Measurements from ENCODE around the gene ARHGAP15.

Gene ARHGAP15

DNA sequence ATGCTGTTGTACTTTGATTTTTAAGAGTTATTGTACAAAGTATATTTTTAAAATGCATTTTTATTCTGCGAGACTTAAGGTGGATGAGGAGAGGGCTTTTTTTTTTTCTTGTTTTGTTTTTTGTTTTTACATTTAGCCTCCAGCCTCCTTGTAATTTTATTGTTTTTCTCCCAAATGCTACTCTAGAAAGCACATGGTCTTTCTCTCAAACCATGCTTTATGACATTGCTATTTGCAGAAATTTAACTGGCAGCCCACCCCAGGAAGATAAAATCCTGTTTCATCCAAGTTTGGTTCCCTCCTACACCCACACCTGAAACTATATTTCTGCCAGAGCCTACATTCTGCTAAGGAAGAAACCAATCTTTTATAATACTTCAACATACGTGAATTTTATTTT, 184.6 kb downstream of the ARHGAP15 start:
- Histone ChIP-seq H3K4me2 (ENCODE audit: low read depth, low read length) (no peak overlapping the region), H3K36me3 (replicated peaks; ENCODE audit: insufficient read depth, low read length) (no peaks in the 10 kb centered on the region), H3K27me3 (replicated peaks; ENCODE audit: insufficient read depth, low read length) (no peaks in the 10 kb centered on the region), H3K4me1 (ENCODE audit: low read length) (no peaks in the 10 kb centered on the region), H3K27ac (ENCODE audit: low read length) (no peak overlapping the region), H4K20me1 (ENCODE audit: insufficient read depth, low read length) (no peaks in the 10 kb centered on the region), H3K9me2 (replicated peaks; ENCODE audit: insufficient read depth, low read length) (no peaks in the 10 kb centered on the region), H3K4me3 (ENCODE audit: low read length) (no peak overlapping the region), H3F3A (ENCODE audit: insufficient read depth, low read length) (no peaks in the 10 kb centered on the region), H3K79me2 (ENCODE audit: low read length) (no peaks in the 10 kb centered on the region), H2AFZ (ENCODE audit: low read length) (no peak overlapping the region), H3K9me3 (replicated peaks; ENCODE audit: insufficient read depth, low read length) (no peaks in the 10 kb centered on the region), H3K9ac (ENCODE audit: low read length) (no peak overlapping the region)
- no peak for DNase-seq
- no peak for TF ChIP-seq EZH2phosphoT487 (IDR thresholded peaks at IDR 0.05; ENCODE audit: low read length)
- TF ChIP-seq EZH2 (optimal IDR thresholded peaks at IDR 0.05; ENCODE audit: low read depth, low read length): no peak
- TF ChIP-seq, protein P1, sequence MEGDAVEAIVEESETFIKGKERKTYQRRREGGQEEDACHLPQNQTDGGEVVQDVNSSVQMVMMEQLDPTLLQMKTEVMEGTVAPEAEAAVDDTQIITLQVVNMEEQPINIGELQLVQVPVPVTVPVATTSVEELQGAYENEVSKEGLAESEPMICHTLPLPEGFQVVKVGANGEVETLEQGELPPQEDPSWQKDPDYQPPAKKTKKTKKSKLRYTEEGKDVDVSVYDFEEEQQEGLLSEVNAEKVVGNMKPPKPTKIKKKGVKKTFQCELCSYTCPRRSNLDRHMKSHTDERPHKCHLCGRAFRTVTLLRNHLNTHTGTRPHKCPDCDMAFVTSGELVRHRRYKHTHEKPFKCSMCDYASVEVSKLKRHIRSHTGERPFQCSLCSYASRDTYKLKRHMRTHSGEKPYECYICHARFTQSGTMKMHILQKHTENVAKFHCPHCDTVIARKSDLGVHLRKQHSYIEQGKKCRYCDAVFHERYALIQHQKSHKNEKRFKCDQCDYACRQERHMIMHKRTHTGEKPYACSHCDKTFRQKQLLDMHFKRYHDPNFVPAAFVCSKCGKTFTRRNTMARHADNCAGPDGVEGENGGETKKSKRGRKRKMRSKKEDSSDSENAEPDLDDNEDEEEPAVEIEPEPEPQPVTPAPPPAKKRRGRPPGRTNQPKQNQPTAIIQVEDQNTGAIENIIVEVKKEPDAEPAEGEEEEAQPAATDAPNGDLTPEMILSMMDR (IDR thresholded peaks at IDR 0.05; ENCODE audit: low read length): no peak

DNA sequence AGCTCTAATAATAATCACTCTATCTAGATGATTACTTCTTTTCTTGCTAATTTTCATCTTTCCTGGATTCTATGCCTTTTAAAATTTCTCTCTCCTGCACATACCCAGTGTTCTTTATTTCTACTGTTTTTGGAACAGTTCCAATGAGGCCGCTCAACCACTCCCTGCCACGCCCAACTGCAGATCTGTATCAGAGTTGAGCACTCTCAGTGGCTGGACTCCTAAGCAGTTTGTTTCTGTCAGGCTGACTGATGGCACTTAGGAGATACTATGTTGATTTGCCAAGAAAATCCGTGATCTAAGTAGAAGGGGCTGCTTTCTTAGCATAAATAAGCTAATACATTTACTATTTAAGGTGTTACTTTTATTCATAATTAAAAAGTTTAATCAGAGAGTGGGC, 192.8 kb downstream of the ARHGAP15 start:
- Histone ChIP-seq H3K4me1 (ENCODE audit: low read length) (no peaks in the 10 kb centered on the region), H2AFZ (ENCODE audit: low read length) (no peak overlapping the region), H3K9me3 (replicated peaks; ENCODE audit: insufficient read depth, low read length) (no peaks in the 10 kb centered on the region), H3K4me3 (ENCODE audit: low read length) (no peak overlapping the region), H3F3A (ENCODE audit: insufficient read depth, low read length) (no peaks in the 10 kb centered on the region), H3K9me2 (replicated peaks; ENCODE audit: insufficient read depth, low read length) (no peaks in the 10 kb centered on the region), H3K27me3 (replicated peaks; ENCODE audit: insufficient read depth, low read length) (no peaks in the 10 kb centered on the region), H3K36me3 (replicated peaks; ENCODE audit: insufficient read depth, low read length) (no peaks in the 10 kb centered on the region), H3K9ac (ENCODE audit: low read length) (no peak overlapping the region), H3K27ac (ENCODE audit: low read length) (no peak overlapping the region), H4K20me1 (ENCODE audit: insufficient read depth, low read length) (no peaks in the 10 kb centered on the region), H3K79me2 (ENCODE audit: low read length) (no peaks in the 10 kb centered on the region), H3K4me2 (ENCODE audit: low read depth, low read length) (no peak overlapping the region)
- no peak for DNase-seq
- TF ChIP-seq EZH2 (optimal IDR thresholded peaks at IDR 0.05; ENCODE audit: low read depth, low read length) (no peak), EZH2phosphoT487 (IDR thresholded peaks at IDR 0.05; ENCODE audit: low read length) (no peak)
- TF ChIP-seq, protein P1 (IDR thresholded peaks at IDR 0.05; ENCODE audit: low read length): no peak

DNA sequence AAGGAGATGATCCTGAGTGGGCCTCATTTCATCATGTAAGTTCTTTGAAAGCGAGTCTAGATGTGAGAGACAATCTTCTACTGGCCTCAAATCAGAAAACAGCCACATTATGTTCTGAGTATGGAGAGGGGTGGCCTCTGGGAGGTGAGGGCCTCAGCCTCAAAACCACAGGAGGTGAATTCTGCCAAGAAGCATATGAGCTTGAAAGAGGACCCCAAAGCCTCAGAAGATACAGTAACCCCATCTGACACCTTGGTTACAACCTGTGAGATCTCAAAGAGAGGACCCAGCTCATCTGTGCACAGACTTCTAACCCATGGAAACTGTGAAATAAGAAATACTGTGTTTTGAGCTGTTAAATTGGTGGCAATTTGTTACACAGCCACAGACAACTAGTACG, 200.1 kb downstream of the ARHGAP15 start:
- no peak overlapping the region for H3K9ac ChIP-seq (ENCODE audit: low read length)
- no peaks in the 10 kb centered on the region for H3K27me3 ChIP-seq (replicated peaks; ENCODE audit: insufficient read depth, low read length)
- H3K9me2 ChIP-seq (replicated peaks; ENCODE audit: insufficient read depth, low read length): no peaks in the 10 kb centered on the region
- H3K4me2 ChIP-seq (ENCODE audit: low read depth, low read length): no peak overlapping the region
- H3K27ac ChIP-seq (ENCODE audit: low read length): no peak overlapping the region
- H3K79me2 ChIP-seq (ENCODE audit: low read length): no peaks in the 10 kb centered on the region
- no peaks in the 10 kb centered on the region for H3K4me1 ChIP-seq (ENCODE audit: low read length)
- H4K20me1 ChIP-seq (ENCODE audit: insufficient read depth, low read length): no peaks in the 10 kb centered on the region
- H2AFZ ChIP-seq (ENCODE audit: low read length): no peak overlapping the region
- H3F3A ChIP-seq (ENCODE audit: insufficient read depth, low read length): no peaks in the 10 kb centered on the region
- TF ChIP-seq, protein P1 (IDR thresholded peaks at IDR 0.05; ENCODE audit: low read length): no peak
- TF ChIP-seq EZH2phosphoT487 (IDR thresholded peaks at IDR 0.05; ENCODE audit: low read length) (no peak), EZH2 (optimal IDR thresholded peaks at IDR 0.05; ENCODE audit: low read depth, low read length) (no peak)
- no peak overlapping the region for H3K4me3 ChIP-seq (ENCODE audit: low read length)
- no peak for DNase-seq
- H3K9me3 ChIP-seq (replicated peaks; ENCODE audit: insufficient read depth, low read length): no peaks in the 10 kb centered on the region
- H3K36me3 ChIP-seq (replicated peaks; ENCODE audit: insufficient read depth, low read length): no peaks in the 10 kb centered on the region

Measured in MM.1S (cell line).